ENCODE results near the gene KCNIP4. TPM values are rescaled to one million over a fixed set of nuclear protein-coding genes. Genes with fewer than 3 reads are reported as not detected.

The KCNIP4 gene
- total and polyA plus RNA-seq, 2 experiments from 2014 or later, result 0.14 to 0.63 TPM

- no peak for TF ChIP-seq ETS1 (IDR thresholded peaks at IDR 0.05)
- TF ChIP-seq CREB1 (CRISPR knock-in tag; IDR thresholded peaks at IDR 0.05; ENCODE audit: low read depth), result no peak
These were observed 763.8 kb downstream of the KCNIP4 start (continued) for GRCh38 chr4:21184788-21185187.

GRCh38 chr4:21181716-21182115, 766.9 kb downstream of the KCNIP4 start:
- Mint-ChIP-seq H3K4me3 (no peak overlapping the region), H3K9me3 (no peaks in the 10 kb centered on the region), H3K4me1 (peaks cover 6% of the 10 kb centered on the region), H3K27ac (no peak overlapping the region), H3K27me3 (ENCODE audit: insufficient read depth, low read depth, poor library complexity) (peaks cover 4% of the 10 kb centered on the region), H3K36me3 (ENCODE audit: low read depth) (no peaks in the 10 kb centered on the region)
- no peaks in the 10 kb centered on the region for H3K36me3 ChIP-seq (ENCODE audit: insufficient read depth)
- no peak overlapping the region for H2AFZ ChIP-seq
- H3K79me2 ChIP-seq (replicated peaks; ENCODE audit: insufficient read depth), result no peaks in the 10 kb centered on the region
- no peak for TF ChIP-seq REST (IDR thresholded peaks at IDR 0.05; ENCODE audit: unreplicated experiment)
- no peak for TF ChIP-seq ZNF114 (CRISPR knock-in tag; IDR thresholded peaks at IDR 0.05)
- no peaks in the 10 kb centered on the region for H3F3A ChIP-seq (replicated peaks; ENCODE audit: low read depth)
- H4K20me1 ChIP-seq (replicated peaks; ENCODE audit: insufficient read depth), result no peaks in the 10 kb centered on the region
- no peaks in the 10 kb centered on the region; the same call in 1 of the 2 replicates for H3K4me1 ChIP-seq (ENCODE audit: insufficient read depth)
- ATAC-seq (no peak), DNase-seq (ENCODE audit: low spot score) (no peak)
- no peak overlapping the region for H3K4me2 ChIP-seq
- no peaks in the 10 kb centered on the region for H3K9me2 ChIP-seq (ENCODE audit: insufficient read depth)
- no peak overlapping the region for H3K4me3 ChIP-seq
- no peaks in the 10 kb centered on the region for H3K27me3 ChIP-seq (ENCODE audit: insufficient read depth)
- H3K27ac ChIP-seq (ENCODE audit: low read depth), result no peak overlapping the region

- Mint-ChIP-seq H3K4me1 (no peaks in the 10 kb centered on the region), H3K9me3 (no peaks in the 10 kb centered on the region), H3K27me3 (ENCODE audit: insufficient read depth, low read depth, poor library complexity) (peaks cover 1% of the 10 kb centered on the region), H3K4me3 (no peak overlapping the region), H3K27ac (no peak overlapping the region), H3K36me3 (ENCODE audit: low read depth) (no peaks in the 10 kb centered on the region)
- H3K36me3 ChIP-seq (ENCODE audit: insufficient read depth), result no peaks in the 10 kb centered on the region
- no peaks in the 10 kb centered on the region for H3K79me2 ChIP-seq (replicated peaks; ENCODE audit: insufficient read depth)
- no peak for DNase-seq (ENCODE audit: low spot score)
- H3K27ac ChIP-seq (ENCODE audit: low read depth), result no peak overlapping the region
- H2AFZ ChIP-seq, result no peak overlapping the region
- no peak overlapping the region for H3K4me3 ChIP-seq
- no peaks in the 10 kb centered on the region for H3K4me1 ChIP-seq (ENCODE audit: insufficient read depth)
- no peaks in the 10 kb centered on the region for H4K20me1 ChIP-seq (replicated peaks; ENCODE audit: insufficient read depth)
- no peaks in the 10 kb centered on the region for H3K27me3 ChIP-seq (ENCODE audit: insufficient read depth)
- no peak for ATAC-seq
- no peaks in the 10 kb centered on the region for H3F3A ChIP-seq (replicated peaks; ENCODE audit: low read depth)
- no peak overlapping the region for H3K4me2 ChIP-seq
- H3K9me2 ChIP-seq (ENCODE audit: insufficient read depth), result no peaks in the 10 kb centered on the region
- TF ChIP-seq ZNF114 (CRISPR knock-in tag; IDR thresholded peaks at IDR 0.05) (no peak), REST (IDR thresholded peaks at IDR 0.05; ENCODE audit: unreplicated experiment) (no peak), CTCF (conservative IDR thresholded peaks at IDR 0.05; ENCODE audit: low read depth in 2 of 2) (no peak), JUNB (IDR thresholded peaks at IDR 0.05; ENCODE audit: unreplicated experiment) (no peak), CREB1 (CRISPR knock-in tag; IDR thresholded peaks at IDR 0.05; ENCODE audit: low read depth) (no peak), ETS1 (IDR thresholded peaks at IDR 0.05) (no peak), ZNF331 (CRISPR knock-in tag; IDR thresholded peaks at IDR 0.05; ENCODE audit: low read depth) (no peak), EZH2 (IDR thresholded peaks at IDR 0.05; ENCODE audit: low read depth, unreplicated experiment) (no peak), POLR2AphosphoS5 (IDR thresholded peaks at IDR 0.05; ENCODE audit: low read depth) (no peak)
These were observed 770.7 kb downstream of the KCNIP4 start for GRCh38 chr4:21177871-21178270.
